H9 (cell line): ENCODE results near the gene HS3ST4. TPM values are rescaled to one million over a fixed set of nuclear protein-coding genes. Genes with fewer than 3 reads are reported as not detected.

Experiments used
- DNase-seq: peaks from one replicate; pipeline ENCODE4 v3.0.0-alpha.2; 2017
- H2AFZ ChIP-seq: one replicate; pipeline ENCODE4 v1.6.1; 2013; ENCODE audit warnings: mild to moderate bottlenecking, low read length, control low read depth, moderate library complexity
- H2AK5ac ChIP-seq: 2 replicates; pipeline ENCODE4 v1.6.1; 2013; ENCODE audit warnings: low read length, control low read depth, mixed read lengths; ENCODE audit not compliant: insufficient read length
- H2BK120ac ChIP-seq: one replicate; pipeline ENCODE4 v1.6.1; 2013; ENCODE audit warnings: low read depth, mild to moderate bottlenecking, low read length, control low read depth, inconsistent platforms; ENCODE audit not compliant: poor library complexity, severe bottlenecking
- H2BK12ac ChIP-seq: 2 replicates; pipeline ENCODE4 v1.6.1; 2013; ENCODE audit warnings: low read length, control low read depth, mixed read lengths, low read depth; ENCODE audit not compliant: insufficient read length
- H2BK15ac ChIP-seq: 2 replicates; pipeline ENCODE4 v1.6.1; 2013; ENCODE audit warnings: low read depth, low read length, control low read depth
- H2BK20ac ChIP-seq: one replicate; pipeline ENCODE4 v1.6.1; 2013; ENCODE audit warnings: low read depth, mild to moderate bottlenecking, low read length, control low read depth, inconsistent platforms; ENCODE audit not compliant: poor library complexity, severe bottlenecking
- H2BK5ac ChIP-seq: 2 replicates; pipeline ENCODE4 v1.6.1; 2013; ENCODE audit warnings: low read length, control low read depth, mixed read lengths; ENCODE audit not compliant: insufficient read length
- H3K14ac ChIP-seq: 2 replicates; pipeline ENCODE4 v1.6.1; 2013; ENCODE audit warnings: low read length, control low read depth; ENCODE audit not compliant: insufficient read depth
- H3K18ac ChIP-seq: 2 replicates; pipeline ENCODE4 v1.6.1; 2013; ENCODE audit warnings: low read depth, mild to moderate bottlenecking, mixed read lengths, low read length, control low read depth; ENCODE audit not compliant: insufficient read length
- H3K23ac ChIP-seq: 2 replicates; pipeline ENCODE4 v1.6.1; 2013; ENCODE audit warnings: low read length, control low read depth, mixed read lengths, low read depth; ENCODE audit not compliant: insufficient read length
- H3K23me2 ChIP-seq: 2 replicates; pipeline ENCODE4 v1.6.1; 2013; ENCODE audit warnings: low read depth, mild to moderate bottlenecking, mixed read lengths, low read length, control low read depth; ENCODE audit not compliant: insufficient read length, poor library complexity, severe bottlenecking
- H3K27ac ChIP-seq: 2 replicates; pipeline ENCODE4 v1.5.1; 2013; ENCODE audit warnings: low read length, control low read depth, mixed read lengths, low read depth; ENCODE audit not compliant: insufficient read length
- H3K27me3 ChIP-seq: 2 replicates; pipeline ENCODE4 v1.6.1; 2013; ENCODE audit warnings: low read length, control low read depth, inconsistent platforms; ENCODE audit not compliant: insufficient read depth
- H3K4ac ChIP-seq: 2 replicates; pipeline ENCODE4 v1.6.1; 2013; ENCODE audit warnings: low read depth, mild to moderate bottlenecking, control low read depth, inconsistent platforms, low read length, moderate library complexity
- H3K4me1 ChIP-seq: 2 replicates; pipeline ENCODE4 v1.6.1; 2013; ENCODE audit warnings: low read length, control low read depth, inconsistent platforms; ENCODE audit not compliant: insufficient read depth
- H3K4me2 ChIP-seq: 2 replicates; pipeline ENCODE4 v1.6.1; 2013; ENCODE audit warnings: low read length, control low read depth, mixed read lengths; ENCODE audit not compliant: insufficient read length, insufficient read depth
- H3K56ac ChIP-seq: 2 replicates; pipeline ENCODE4 v1.6.1; 2013; ENCODE audit warnings: low read depth, mild to moderate bottlenecking, mixed read lengths, low read length, control low read depth; ENCODE audit not compliant: insufficient read length
- H3K79me1 ChIP-seq: 2 replicates; pipeline ENCODE4 v1.6.1; 2013; ENCODE audit warnings: low read depth, mild to moderate bottlenecking, moderate library complexity, low read length, control low read depth, inconsistent platforms; ENCODE audit not compliant: insufficient read depth, poor library complexity, severe bottlenecking
- H3K79me2 ChIP-seq: 2 replicates; pipeline ENCODE4 v1.6.1; 2013; ENCODE audit warnings: low read length, control low read depth, inconsistent platforms; ENCODE audit not compliant: insufficient read depth
- H3K9ac ChIP-seq: 2 replicates; pipeline ENCODE4 v1.6.1; 2013; ENCODE audit warnings: low read length, control low read depth, mixed read lengths; ENCODE audit not compliant: insufficient read length; ENCODE audit errors: extremely low read depth
- H3K9me3 ChIP-seq: one replicate; pipeline ENCODE4 v1.6.1; 2013; ENCODE audit warnings: low read depth, low read length, inconsistent platforms; ENCODE audit not compliant: control insufficient read depth
- H3T11ph ChIP-seq: one replicate; pipeline ENCODE4 v1.6.1; 2013; ENCODE audit warnings: mild to moderate bottlenecking, low read length, control low read depth, inconsistent platforms
- H4K20me1 ChIP-seq: one replicate; pipeline ENCODE4 v1.6.1; 2013; ENCODE audit not compliant: control insufficient read depth, insufficient read length, insufficient read depth
- H4K5ac ChIP-seq: 2 replicates; pipeline ENCODE4 v1.6.1; 2013; ENCODE audit warnings: low read depth, mild to moderate bottlenecking, mixed read lengths, low read length, control low read depth; ENCODE audit not compliant: insufficient read length
- H4K8ac ChIP-seq: replicated peaks from 2 replicates; pipeline ENCODE4 v1.6.1; 2013; ENCODE audit warnings: low read length, control low read depth, mixed read lengths, low read depth; ENCODE audit not compliant: insufficient read length
- H4K91ac ChIP-seq: 2 replicates; pipeline ENCODE4 v1.6.1; 2013; ENCODE audit warnings: low read depth, mild to moderate bottlenecking, moderate library complexity, mixed read lengths, low read length, control low read depth; ENCODE audit not compliant: insufficient read length
- H3K27ac Mint-ChIP-seq, 3 experiments: 2 replicates in 2 of 3; 3 replicates in 1 of 3; pipeline ENCODE4 v1.8.0; 2020 to 2021; ENCODE audit warnings: mixed read lengths in 3 of 3, mild to moderate bottlenecking in 1 of 3, moderate library complexity in 1 of 3
- H3K27me3 Mint-ChIP-seq: 2 replicates; pipeline ENCODE4 v1.8.0; 2021; ENCODE audit warnings: low read depth, mild to moderate bottlenecking, moderate library complexity, mixed read lengths
- H3K36me3 Mint-ChIP-seq, 3 experiments: 2 replicates in 2 of 3; 3 replicates in 1 of 3; pipeline ENCODE4 v1.8.0; 2020 to 2021; ENCODE audit warnings: low read depth in 3 of 3, mixed read lengths in 3 of 3; ENCODE audit not compliant: insufficient read depth in 1 of 3
- H3K4me1 Mint-ChIP-seq, 2 experiments: 2 replicates each; pipeline ENCODE4 v1.8.0; 2020; ENCODE audit warnings: mixed read lengths in 2 of 2
- H3K4me3 Mint-ChIP-seq, 2 experiments: 2 replicates in 1 of 2; 3 replicates in 1 of 2; pipeline ENCODE4 v1.8.0; 2020 to 2021; ENCODE audit warnings: mild to moderate bottlenecking in 2 of 2, mixed read lengths in 2 of 2, moderate library complexity in 1 of 2
- H3K9me3 Mint-ChIP-seq, 2 experiments: 2 replicates in 1 of 2; 3 replicates in 1 of 2; pipeline ENCODE4 v1.8.0; 2020; ENCODE audit warnings: mild to moderate bottlenecking in 2 of 2, mixed read lengths in 2 of 2, moderate library complexity in 1 of 2
- WGBS: extraction: QIAGEN DNeasy Blood & Tissue Kit; methylation state at CpG from one replicate; pipeline ENCODE4 v1.1.7; 2013; ENCODE audit warnings: missing lambda C conversion rate, low lambda C conversion rate, mixed read lengths; ENCODE audit not compliant: insufficient read length; ENCODE audit errors: extremely low coverage; 5-methylcytosine and 5-hydroxymethylcytosine counted together
- total RNA-seq: library from RNA; stranded (reverse); gene quantifications from 2 replicates; pipeline ENCODE4 v1.2.1, GENCODE V29; 2021
- TF ChIP-seq, protein P1 (sequence below): fragments of 200-600 bp; sonication (generic); conservative IDR thresholded peaks from 3 replicates; pipeline ENCODE4 v1.8.0; 2021; ENCODE audit warnings: antibody characterized with exemption, mild to moderate bottlenecking

HS3ST4 gene
- total RNA-seq, 1 experiment from 2014 or later = 1.7 TPM

- Mint-ChIP-seq H3K36me3 (no peaks in the 10 kb centered on the region), H3K27me3 (peaks cover 2% of the 10 kb centered on the region; the same call in 1 of the 2 replicates), H3K27ac (no peak overlapping the region), H3K9me3 (no peaks in the 10 kb centered on the region), H3K4me3 (no peak overlapping the region), H3K4me1 (peaks cover 22 to 25% of the 10 kb centered on the region in 2 experiments)
- Histone ChIP-seq H3K23me2 (no peaks in the 10 kb centered on the region), H3K4ac (no peak overlapping the region), H3T11ph (no peak overlapping the region), H2BK20ac (no peak overlapping the region), H3K56ac (no peak overlapping the region), H3K79me2 (no peaks in the 10 kb centered on the region), H3K79me1 (no peaks in the 10 kb centered on the region), H3K4me2 (no peak overlapping the region), H4K5ac (no peak overlapping the region), H2AFZ (no peak overlapping the region), H3K9ac (no peak overlapping the region), H3K27ac (no peak overlapping the region), H2AK5ac (no peak overlapping the region), H3K4me1 (peaks cover 2% of the 10 kb centered on the region; the same call in 1 of the 2 replicates), H3K23ac (no peak overlapping the region), H2BK5ac (no peak overlapping the region), H4K91ac (no peak overlapping the region), H2BK120ac (no peak overlapping the region), H3K9me3 (no peaks in the 10 kb centered on the region), H2BK15ac (no peak overlapping the region), H2BK12ac (no peak overlapping the region), H4K20me1 (no peaks in the 10 kb centered on the region), H3K14ac (no peak overlapping the region), H3K18ac (no peak overlapping the region), H4K8ac (no peak overlapping the region), H3K27me3 (no peaks in the 10 kb centered on the region)
- no CpG with 5 or more reads among the region's 1 CpG for WGBS
- TF ChIP-seq, protein P1, sequence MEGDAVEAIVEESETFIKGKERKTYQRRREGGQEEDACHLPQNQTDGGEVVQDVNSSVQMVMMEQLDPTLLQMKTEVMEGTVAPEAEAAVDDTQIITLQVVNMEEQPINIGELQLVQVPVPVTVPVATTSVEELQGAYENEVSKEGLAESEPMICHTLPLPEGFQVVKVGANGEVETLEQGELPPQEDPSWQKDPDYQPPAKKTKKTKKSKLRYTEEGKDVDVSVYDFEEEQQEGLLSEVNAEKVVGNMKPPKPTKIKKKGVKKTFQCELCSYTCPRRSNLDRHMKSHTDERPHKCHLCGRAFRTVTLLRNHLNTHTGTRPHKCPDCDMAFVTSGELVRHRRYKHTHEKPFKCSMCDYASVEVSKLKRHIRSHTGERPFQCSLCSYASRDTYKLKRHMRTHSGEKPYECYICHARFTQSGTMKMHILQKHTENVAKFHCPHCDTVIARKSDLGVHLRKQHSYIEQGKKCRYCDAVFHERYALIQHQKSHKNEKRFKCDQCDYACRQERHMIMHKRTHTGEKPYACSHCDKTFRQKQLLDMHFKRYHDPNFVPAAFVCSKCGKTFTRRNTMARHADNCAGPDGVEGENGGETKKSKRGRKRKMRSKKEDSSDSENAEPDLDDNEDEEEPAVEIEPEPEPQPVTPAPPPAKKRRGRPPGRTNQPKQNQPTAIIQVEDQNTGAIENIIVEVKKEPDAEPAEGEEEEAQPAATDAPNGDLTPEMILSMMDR = no peak
- no peak for DNase-seq
These were observed 436.5 kb downstream of the HS3ST4 start for GRCh38 chr16:26128296-26128695.
